ENCODE results near the gene ANKRD36B. TPM values are rescaled to one million over a fixed set of nuclear protein-coding genes. Genes with fewer than 3 reads are reported as not detected.
A peak's percentile ranks its signal among the peaks of the same experiment; 100 is the strongest.
"Not testable (repeated sequence)": the region's sequence is repeated elsewhere in the genome, so short reads cannot be mapped to it uniquely, and the experiment has no call there.

Gene ANKRD36B
- total RNA-seq, 2 experiments from 2014 or later = 58.3 to 59.5 TPM

GRCh38 chr2:97495651-97496050 is 94.0 kb downstream of the ANKRD36B start:
- H3K4me1 Mint-ChIP-seq; H3K27ac Mint-ChIP-seq; H3K4me3 Mint-ChIP-seq; H3K27me3 Mint-ChIP-seq; DNase-seq; ATAC-seq (ENCODE audit: low read depth); POLR2A ChIA-PET; H3K36me3 Mint-ChIP-seq; H3K9me3 Mint-ChIP-seq: not testable (repeated sequence)

- ATAC-seq (ENCODE audit: low read depth); H3K4me3 Mint-ChIP-seq; POLR2A ChIA-PET; H3K27ac Mint-ChIP-seq; H3K9me3 Mint-ChIP-seq; H3K4me1 Mint-ChIP-seq; H3K27me3 Mint-ChIP-seq; H3K36me3 Mint-ChIP-seq: not testable (repeated sequence)
- DNase-seq = peak; percentile 35
Observed at GRCh38 chr2:97490141-97490540, 99.5 kb downstream of the ANKRD36B start.

Other genes starting within 250 kb of the ANKRD36B start
- 100 to 1,000 TPM; 190 to 192 TPM for gene COX5B, start 56.2 kb upstream of the ANKRD36B start, total RNA-seq
- 10 to 100 TPM; 96.2 to 98.7 TPM for gene ACTR1B, start 74.2 kb upstream of the ANKRD36B start, total RNA-seq
- 1 to 10 TPM; 6.9 to 8.8 TPM for gene C2orf92, start 79.8 kb upstream of the ANKRD36B start, total RNA-seq
- gene ZAP70, start 123.7 kb upstream of the ANKRD36B start, total RNA-seq = 100 to 1,000 TPM; 350 to 367 TPM